Mesothelial cell of epicardium (in vitro differentiated cells): ENCODE results near the gene ZNF10. TPM values are rescaled to one million over a fixed set of nuclear protein-coding genes. Genes with fewer than 3 reads are reported as not detected.

Experiments
- DNase-seq, 2 experiments: peaks; one replicate each; pipeline ENCODE4 v3.0.0; 2021; ENCODE audit warnings: low spot score in 2 of 2; ENCODE audit not compliant: unreplicated experiment in 2 of 2
- H3K27ac Mint-ChIP-seq: 2 replicates; pipeline ENCODE4 v1.8.0; 2021; ENCODE audit warnings: mixed read lengths
- H3K27me3 Mint-ChIP-seq: 2 replicates; pipeline ENCODE4 v1.8.0; 2021; ENCODE audit warnings: low read depth, mixed read lengths
- H3K36me3 Mint-ChIP-seq: 2 replicates; pipeline ENCODE4 v1.8.0; 2021; ENCODE audit warnings: mixed read lengths
- H3K4me1 Mint-ChIP-seq: 2 replicates; pipeline ENCODE4 v1.8.0; 2021; ENCODE audit warnings: mixed read lengths
- H3K4me3 Mint-ChIP-seq: 2 replicates; pipeline ENCODE4 v1.8.0; 2021; ENCODE audit warnings: mild to moderate bottlenecking, moderate library complexity, mixed read lengths
- H3K9me3 Mint-ChIP-seq: 2 replicates; pipeline ENCODE4 v1.8.0; 2021; ENCODE audit warnings: mixed read lengths
- CTCF ChIP-seq: fragments of 200-600 bp; sonication (generic); IDR thresholded peaks from one replicate; pipeline ENCODE4 v1.5.0; 2021; ENCODE audit warnings: antibody characterized with exemption; ENCODE audit not compliant: unreplicated experiment
- total RNA-seq: library from RNA; stranded (reverse); gene quantifications from 3 replicates; pipeline ENCODE4 v1.2.1, GENCODE V29; 2021

ZNF10 gene
- total RNA-seq, 1 donor from 2014 or later, result 30.6 TPM

DNA sequence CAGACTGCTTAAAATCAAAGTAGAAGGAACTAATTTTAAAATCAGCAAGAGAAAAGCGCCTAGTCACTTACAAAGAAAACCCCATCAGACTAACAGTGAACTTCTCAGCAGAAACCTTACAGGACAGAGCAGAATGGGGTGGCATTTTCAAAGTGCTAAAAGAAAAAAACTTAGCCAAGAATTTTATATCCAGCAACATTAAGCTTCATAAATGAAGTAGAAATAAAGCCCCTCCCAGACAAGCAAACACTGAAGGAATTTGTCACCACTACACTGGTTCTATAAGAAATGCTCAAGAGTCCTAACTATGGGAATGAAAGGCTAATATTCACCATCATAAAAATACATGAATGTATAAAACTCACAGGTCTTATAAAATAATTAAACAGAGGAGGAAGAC is 44.5 kb downstream of the ZNF10 start:
- Mint-ChIP-seq H3K4me1 (no peaks in the 10 kb centered on the region), H3K4me3 (no peak overlapping the region), H3K27ac (no peak overlapping the region), H3K9me3 (peaks cover 61% of the 10 kb centered on the region), H3K27me3 (no peaks in the 10 kb centered on the region), H3K36me3 (peaks cover 9% of the 10 kb centered on the region)
- DNase-seq, result no peak
- no peak for TF ChIP-seq CTCF

DNA sequence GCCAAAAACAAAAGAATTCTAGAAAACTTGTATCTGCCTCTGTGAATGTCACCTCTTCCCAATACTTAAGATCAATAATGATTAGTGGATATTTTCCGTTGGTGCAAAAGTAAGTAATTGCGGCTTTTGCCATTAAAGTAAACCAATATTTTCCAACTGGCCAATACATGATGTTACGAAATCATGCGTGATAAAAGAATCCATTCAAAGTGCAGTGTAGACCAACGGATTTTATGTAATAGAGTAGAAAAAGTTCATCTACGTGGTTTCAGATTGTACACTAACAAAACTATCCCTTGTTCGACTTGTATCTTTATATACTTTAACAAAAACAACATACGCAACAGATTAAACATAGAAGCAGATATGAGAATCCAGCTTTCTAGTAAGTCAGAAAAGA is 50.2 kb downstream of the ZNF10 start:
- Mint-ChIP-seq H3K4me1 (peaks cover 4% of the 10 kb centered on the region), H3K27me3 (no peaks in the 10 kb centered on the region), H3K4me3 (peak overlapping the region; percentile 31), H3K9me3 (peaks cover 62% of the 10 kb centered on the region), H3K27ac (no peak overlapping the region), H3K36me3 (peaks cover 57% of the 10 kb centered on the region)
- no peak for DNase-seq
- TF ChIP-seq CTCF, result no peak

DNA sequence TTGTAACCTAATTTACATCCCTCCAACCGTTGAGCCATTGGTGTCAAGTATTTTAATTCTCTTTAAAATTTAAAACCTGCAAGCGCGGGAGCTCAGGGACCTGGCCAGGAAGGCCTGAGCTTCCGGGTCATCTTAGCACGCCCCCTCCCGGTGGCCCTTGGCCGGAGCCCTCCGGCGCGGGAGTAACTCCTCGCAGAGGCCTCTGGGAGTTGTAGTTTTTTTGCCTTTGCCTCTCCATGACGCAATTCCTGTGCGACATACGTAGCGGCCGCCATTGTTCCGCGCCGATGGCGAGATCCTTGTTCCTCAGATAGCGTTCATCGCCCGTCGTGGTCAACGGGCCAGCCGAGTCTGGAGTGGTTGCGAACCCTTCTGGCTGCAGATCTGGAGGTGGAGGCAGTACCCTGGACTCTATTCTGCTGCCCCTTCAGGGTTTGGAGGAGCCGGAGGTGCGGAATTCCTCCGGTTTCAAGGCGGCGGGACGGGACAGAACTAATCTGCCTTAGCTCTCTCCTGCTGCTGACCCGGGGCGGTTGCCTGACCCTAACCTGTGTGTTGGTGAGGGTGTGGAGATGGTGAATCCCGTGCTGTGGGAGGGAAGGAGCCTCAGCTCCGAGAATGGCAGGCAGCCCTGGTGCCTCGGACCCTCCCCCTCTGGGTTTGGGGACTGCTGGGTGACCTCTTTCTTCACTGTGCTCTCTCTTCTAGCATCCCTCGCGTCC is 51.0 kb downstream of the ZNF10 start, which contains the start of gene ZNF268:
Gene ZNF268, plus strand, starts transcription at position 258 of the 722 bp plus-strand sequence. CDS start 503 bp downstream, outside the sequence.
- Mint-ChIP-seq H3K27ac (peak within 1 kb of the TSS; percentile 93), H3K36me3 (peaks cover 64% of the 10 kb centered on the region), H3K27me3 (no peaks in the 10 kb centered on the region), H3K4me1 (peaks cover 4% of the 10 kb centered on the region), H3K4me3 (peak within 1 kb of the TSS; percentile 97), H3K9me3 (peaks cover 60% of the 10 kb centered on the region)
- peak; percentile 74 to 91 for DNase-seq
- TF ChIP-seq CTCF, result peak; percentile 65

DNA sequence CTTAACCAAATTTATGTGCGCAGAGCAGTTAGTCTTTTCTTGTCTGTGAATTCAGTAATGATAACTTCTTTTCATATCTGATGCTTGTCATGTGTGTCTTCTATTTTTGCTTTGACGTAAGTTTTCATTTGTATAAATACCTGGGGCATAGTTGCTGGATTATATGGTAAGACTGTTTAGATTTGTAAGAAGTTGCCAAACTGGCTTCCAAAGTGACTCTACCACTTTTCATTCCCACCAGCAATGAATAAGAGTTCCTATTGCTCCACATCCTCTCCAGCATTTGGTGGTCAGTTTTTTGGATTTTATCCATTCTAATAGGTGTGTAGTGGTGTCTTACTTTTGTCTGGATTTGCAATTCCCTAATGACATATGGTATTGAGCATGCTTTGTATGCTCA is 59.7 kb downstream of the ZNF10 start:
- H3K9me3 Mint-ChIP-seq, result peaks cover 82% of the 10 kb centered on the region
- H3K27ac Mint-ChIP-seq, result no peak overlapping the region
- DNase-seq, result no peak
- no peaks in the 10 kb centered on the region for H3K4me1 Mint-ChIP-seq
- H3K36me3 Mint-ChIP-seq, result peaks cover 100% of the 10 kb centered on the region
- H3K4me3 Mint-ChIP-seq, result no peak overlapping the region
- no peak for TF ChIP-seq CTCF
- no peaks in the 10 kb centered on the region for H3K27me3 Mint-ChIP-seq

DNA sequence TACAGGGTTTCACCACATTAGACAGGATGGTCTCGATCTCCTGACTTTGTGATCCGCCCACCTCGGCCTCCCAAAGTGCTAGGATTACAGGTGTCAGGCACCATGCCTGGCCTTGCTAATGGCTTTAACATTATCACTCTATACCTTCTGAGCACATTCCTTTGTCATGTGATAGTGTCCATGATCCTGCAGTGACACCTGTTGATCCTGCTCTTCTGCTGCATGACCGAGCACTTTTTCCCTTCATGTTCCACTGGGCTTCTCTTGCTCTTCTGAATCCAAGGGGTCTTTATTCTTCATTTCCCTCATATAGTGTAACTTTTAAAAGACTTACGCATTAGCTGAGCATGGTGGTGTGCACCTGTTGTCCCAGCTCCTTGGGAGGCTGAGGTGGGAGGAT is 62.4 kb downstream of the ZNF10 start:
- peaks cover 84% of the 10 kb centered on the region for H3K36me3 Mint-ChIP-seq
- DNase-seq, result no peak
- no peak overlapping the region for H3K4me3 Mint-ChIP-seq
- peaks cover 68% of the 10 kb centered on the region for H3K9me3 Mint-ChIP-seq
- H3K4me1 Mint-ChIP-seq, result no peaks in the 10 kb centered on the region
- no peaks in the 10 kb centered on the region for H3K27me3 Mint-ChIP-seq
- H3K27ac Mint-ChIP-seq, result no peak overlapping the region
- no peak for TF ChIP-seq CTCF
